Osteoblast (primary cell): Measurements from ENCODE around the gene PSEN2. TPM values are rescaled to one million over a fixed set of nuclear protein-coding genes. Genes with fewer than 3 reads are reported as not detected.

ENCODE experiments used
- DNase-seq: peaks from one replicate; pipeline ENCODE4 v3.0.0; 2011; ENCODE audit warnings: low spot score, mixed read lengths; ENCODE audit not compliant: insufficient read length; ENCODE audit errors: missing footprints
- H2AFZ ChIP-seq: 2 replicates; pipeline ENCODE4 v1.6.0; 2011; ENCODE audit warnings: mild to moderate bottlenecking, low read length
- H3K27ac ChIP-seq: 2 replicates; pipeline ENCODE4 v1.5.1; 2011; ENCODE audit warnings: mild to moderate bottlenecking, low read depth, low read length, moderate library complexity
- H3K27me3 ChIP-seq: 2 replicates; pipeline ENCODE4 v1.6.0; 2012; ENCODE audit warnings: mild to moderate bottlenecking, control low read depth, inconsistent platforms, low read length, moderate library complexity; ENCODE audit not compliant: insufficient read depth
- H3K36me3 ChIP-seq: 2 replicates; pipeline ENCODE4 v1.5.1; 2011; ENCODE audit warnings: mild to moderate bottlenecking, low read length, control low read depth, moderate library complexity; ENCODE audit not compliant: insufficient read depth
- H3K4me1 ChIP-seq: 2 replicates; pipeline ENCODE4 v1.5.1; 2011; ENCODE audit warnings: mild to moderate bottlenecking, low read length, control low read depth, moderate library complexity; ENCODE audit not compliant: insufficient read depth
- H3K4me2 ChIP-seq: 2 replicates; pipeline ENCODE4 v1.6.0; 2011; ENCODE audit warnings: mild to moderate bottlenecking, low read length; ENCODE audit not compliant: insufficient read depth
- H3K4me3 ChIP-seq: fragments of 200-600 bp; sonication (generic); 3 replicates; pipeline ENCODE4 v1.5.1; 2012; ENCODE audit warnings: mild to moderate bottlenecking, low read length, inconsistent platforms; ENCODE audit not compliant: insufficient read depth
- H3K79me2 ChIP-seq: 2 replicates; pipeline ENCODE4 v1.6.0; 2012; ENCODE audit warnings: mild to moderate bottlenecking, low read length, control low read depth, inconsistent platforms; ENCODE audit not compliant: insufficient read depth
- H3K9me3 ChIP-seq: 2 replicates; pipeline ENCODE4 v1.5.1; 2011; ENCODE audit warnings: low read depth, low read length, control low read depth
- H4K20me1 ChIP-seq: 2 replicates; pipeline ENCODE4 v1.6.0; 2012; ENCODE audit warnings: mild to moderate bottlenecking, low read length, control low read depth; ENCODE audit not compliant: insufficient read depth
- CTCF ChIP-seq: IDR thresholded peaks from 2 replicates; pipeline ENCODE4 v1.5.1; 2011; ENCODE audit warnings: mild to moderate bottlenecking, low read depth, low read length, moderate library complexity; ENCODE audit errors: extremely low read depth
- total RNA-seq: library from RNA; depleted of rRNA; stranded (reverse); fragments of >200 nt; gene quantifications from 2 replicates; pipeline ENCODE4 v1.2.3, GENCODE V29; 2012

Gene PSEN2
- total RNA-seq, 1 donor: 32.9 TPM

DNA sequence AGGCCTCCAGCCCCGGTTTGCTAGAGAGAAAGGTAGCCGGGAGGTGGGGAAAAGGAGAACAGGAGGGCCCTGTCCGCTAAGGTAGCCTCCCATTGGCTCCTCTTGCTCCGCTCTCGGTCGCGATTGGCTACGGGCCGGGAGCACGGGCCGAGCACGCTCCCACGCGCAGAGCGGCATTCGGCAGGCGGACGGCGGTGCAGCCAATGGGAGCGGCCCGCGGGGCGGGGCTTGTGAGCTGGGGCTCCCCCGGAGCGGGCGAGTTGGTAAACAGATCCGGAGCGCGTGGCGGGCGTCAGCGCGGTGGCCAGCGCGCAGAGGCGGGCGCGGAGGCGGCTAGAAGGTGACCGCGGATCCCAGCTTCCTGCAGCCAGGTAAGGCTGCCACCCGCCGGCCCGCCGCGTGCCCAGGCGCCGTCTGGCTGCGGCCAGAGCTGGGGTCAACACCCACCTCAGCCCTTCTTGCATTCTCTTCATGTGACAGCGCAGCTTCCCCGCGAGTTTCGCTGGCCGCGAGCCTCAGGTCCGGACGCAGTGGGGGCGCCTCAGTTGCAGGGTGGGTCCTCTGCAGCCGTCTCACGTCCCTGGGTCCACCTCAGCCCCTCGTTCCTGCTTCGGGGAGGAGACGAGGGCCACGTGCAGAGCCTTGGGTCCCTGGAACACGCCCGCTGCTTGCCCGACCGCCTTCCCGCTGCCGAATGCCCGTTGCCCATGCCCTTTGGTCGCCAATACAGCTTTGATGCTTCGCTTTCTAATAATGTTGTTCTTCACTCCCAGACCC is 69.8 kb downstream of the PSEN2 start, which contains the start of gene COQ8A:
COQ8A (plus strand) TSS at position 266 of the 777 bp plus-strand sequence. CDS start 21,092 bp downstream, outside the sequence.
- Histone ChIP-seq H3K4me1 (peaks cover 27% of the 10 kb centered on the region), H3K4me3 (peak within 1 kb of the TSS; percentile 92), H4K20me1 (no peaks in the 10 kb centered on the region), H3K9me3 (no peaks in the 10 kb centered on the region), H3K4me2 (peak within 1 kb of the TSS; percentile 98), H3K79me2 (no peaks in the 10 kb centered on the region), H3K27me3 (no peaks in the 10 kb centered on the region), H3K36me3 (no peaks in the 10 kb centered on the region), H3K27ac (peak within 1 kb of the TSS; percentile 86), H2AFZ (peak within 1 kb of the TSS; percentile 99)
- no peak for TF ChIP-seq CTCF
- peak; percentile 99 for DNase-seq

DNA sequence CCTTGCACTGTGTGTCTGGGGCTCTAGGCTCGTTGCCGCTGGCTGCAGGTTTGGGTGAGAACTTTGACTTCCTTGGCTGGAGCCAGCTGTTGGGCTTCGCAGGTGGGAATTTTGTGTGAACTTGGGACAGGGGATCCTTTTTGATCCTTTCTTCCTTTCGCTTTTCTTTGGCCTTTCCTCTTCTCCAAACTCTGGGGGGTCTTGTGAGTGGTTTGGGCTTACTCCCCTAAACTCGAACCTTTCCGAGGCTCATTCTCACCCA is 70.3 kb downstream of the PSEN2 start:
- H4K20me1 ChIP-seq: no peaks in the 10 kb centered on the region
- H2AFZ ChIP-seq: peak overlapping the region; percentile 85
- DNase-seq: no peak
- H3K4me1 ChIP-seq: peaks cover 27% of the 10 kb centered on the region
- no peaks in the 10 kb centered on the region for H3K79me2 ChIP-seq
- no peaks in the 10 kb centered on the region for H3K9me3 ChIP-seq
- H3K36me3 ChIP-seq: no peaks in the 10 kb centered on the region
- H3K27ac ChIP-seq: no peak overlapping the region
- H3K4me3 ChIP-seq: peak overlapping the region; percentile 92
- no peak for TF ChIP-seq CTCF
- H3K27me3 ChIP-seq: no peaks in the 10 kb centered on the region
- peak overlapping the region; percentile 98 for H3K4me2 ChIP-seq

DNA sequence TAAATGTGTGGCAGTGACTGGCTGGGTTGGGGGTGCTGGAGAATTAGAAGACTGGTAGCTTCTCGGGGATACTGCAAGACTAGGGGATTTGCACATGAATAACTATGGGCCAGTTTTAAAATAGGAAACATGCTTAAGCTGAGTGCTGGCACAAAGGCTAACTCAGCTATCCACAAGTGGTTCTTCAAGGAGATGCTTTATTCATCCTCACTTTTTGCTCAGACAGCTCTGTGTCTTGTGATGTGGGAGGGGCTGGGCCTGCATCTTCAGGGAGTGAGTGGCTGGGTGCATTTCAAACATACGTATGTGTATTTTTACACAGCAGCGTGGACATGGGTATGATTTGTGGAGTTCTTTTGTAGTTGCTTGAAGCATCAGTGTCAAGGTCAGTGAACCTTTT is 72.0 kb downstream of the PSEN2 start:
- no peak for DNase-seq
- Histone ChIP-seq H3K4me1 (peaks cover 27% of the 10 kb centered on the region), H3K4me2 (no peak overlapping the region), H3K9me3 (no peaks in the 10 kb centered on the region), H3K36me3 (no peaks in the 10 kb centered on the region), H3K79me2 (no peaks in the 10 kb centered on the region), H3K27ac (no peak overlapping the region), H3K4me3 (no peak overlapping the region), H4K20me1 (no peaks in the 10 kb centered on the region), H2AFZ (no peak overlapping the region), H3K27me3 (no peaks in the 10 kb centered on the region)
- TF ChIP-seq CTCF: no peak

- peaks cover 27% of the 10 kb centered on the region for H3K4me1 ChIP-seq
These were observed 72.7 kb downstream of the PSEN2 start for GRCh38 chr1:226943156-226943555.

More at GRCh38 chr1:226943156-226943555, 72.7 kb downstream of the PSEN2 start:
- Histone ChIP-seq H3K9me3 (no peaks in the 10 kb centered on the region), H4K20me1 (no peaks in the 10 kb centered on the region), H2AFZ (no peak overlapping the region), H3K27ac (no peak overlapping the region), H3K27me3 (no peaks in the 10 kb centered on the region), H3K4me2 (no peak overlapping the region), H3K4me3 (no peak overlapping the region), H3K79me2 (no peaks in the 10 kb centered on the region), H3K36me3 (no peaks in the 10 kb centered on the region)
- TF ChIP-seq CTCF: no peak
- peak; percentile 69 for DNase-seq
